ENCODE measurements around the gene THEMIS2.

DNA sequence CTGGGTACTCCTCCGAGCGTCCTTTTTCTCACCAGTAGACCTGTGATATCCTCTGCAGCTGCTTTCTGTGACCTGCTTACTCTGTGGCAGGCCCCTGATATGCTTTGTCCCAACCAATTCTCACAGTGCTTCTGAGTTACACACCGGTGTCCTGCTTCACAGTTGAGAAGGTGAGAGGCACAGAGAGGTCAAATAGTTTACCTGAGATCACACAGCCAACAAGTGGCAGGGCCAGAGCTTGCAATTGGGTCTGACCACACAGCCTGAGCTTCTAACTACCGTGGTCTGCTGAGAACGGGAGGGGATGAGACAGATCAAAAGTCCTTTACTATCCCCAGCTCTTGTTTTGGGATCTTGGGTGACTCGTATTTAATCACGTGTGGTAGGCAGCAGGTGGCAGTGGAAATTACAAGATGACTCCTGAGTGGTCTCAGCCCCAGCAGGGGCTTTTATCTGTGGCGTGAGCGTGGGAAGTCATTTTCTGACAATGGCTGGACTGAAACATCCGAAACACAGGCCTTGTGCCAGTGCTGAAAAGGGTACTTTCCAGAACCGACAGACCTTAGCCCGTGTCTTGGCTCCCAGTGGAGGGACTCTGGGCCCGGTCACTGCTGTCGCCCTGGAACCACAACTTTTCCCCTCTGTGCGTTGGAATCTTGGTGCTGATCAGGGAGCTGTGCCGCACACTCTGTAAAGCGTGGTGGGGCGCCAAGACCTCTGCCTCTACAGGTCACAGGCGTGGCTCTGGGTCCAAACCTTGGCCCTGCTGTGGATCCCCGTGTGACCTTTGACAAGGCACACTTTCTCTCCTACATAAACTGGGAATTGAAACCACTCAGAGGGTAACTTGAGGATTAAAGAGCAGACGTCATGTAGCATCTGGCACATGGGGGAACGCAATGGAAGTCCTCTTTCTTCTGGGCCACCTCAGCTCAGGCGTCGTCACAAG is 11.9 kb downstream of the THEMIS2 start:
- TF ChIP-seq BRCA1 (IDR thresholded peaks at IDR 0.05) (no peak), BRCA1 (CRISPR knock-in tag; IDR thresholded peaks at IDR 0.05) (no peak), GATAD2B (IDR thresholded peaks at IDR 0.05; ENCODE audit: borderline replicate concordance) (no peak), GABPB1 (CRISPR knock-in tag; IDR thresholded peaks at IDR 0.05) (no peak), ELF1 (tag; IDR thresholded peaks at IDR 0.05) (no peak), POLR2B (IDR thresholded peaks at IDR 0.05; ENCODE audit: low read depth, partially characterized antibody) (no peak), ZNF174 (CRISPR knock-in tag; IDR thresholded peaks at IDR 0.05) (no peak), EP300 (IDR thresholded peaks at IDR 0.05; ENCODE audit: low read length) (no peak), POLR2A (conservative IDR thresholded peaks at IDR 0.05) (no peak)
- TF ChIP-seq, protein P1, sequence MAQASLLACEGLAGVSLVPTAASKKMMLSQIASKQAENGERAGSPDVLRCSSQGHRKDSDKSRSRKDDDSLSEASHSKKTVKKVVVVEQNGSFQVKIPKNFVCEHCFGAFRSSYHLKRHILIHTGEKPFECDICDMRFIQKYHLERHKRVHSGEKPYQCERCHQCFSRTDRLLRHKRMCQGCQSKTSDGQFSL (CRISPR knock-in tag; IDR thresholded peaks at IDR 0.05), result no peak
- TF ChIP-seq, protein P1 (tag; IDR thresholded peaks at IDR 0.05), result no peak
- TF ChIP-seq, protein P2, sequence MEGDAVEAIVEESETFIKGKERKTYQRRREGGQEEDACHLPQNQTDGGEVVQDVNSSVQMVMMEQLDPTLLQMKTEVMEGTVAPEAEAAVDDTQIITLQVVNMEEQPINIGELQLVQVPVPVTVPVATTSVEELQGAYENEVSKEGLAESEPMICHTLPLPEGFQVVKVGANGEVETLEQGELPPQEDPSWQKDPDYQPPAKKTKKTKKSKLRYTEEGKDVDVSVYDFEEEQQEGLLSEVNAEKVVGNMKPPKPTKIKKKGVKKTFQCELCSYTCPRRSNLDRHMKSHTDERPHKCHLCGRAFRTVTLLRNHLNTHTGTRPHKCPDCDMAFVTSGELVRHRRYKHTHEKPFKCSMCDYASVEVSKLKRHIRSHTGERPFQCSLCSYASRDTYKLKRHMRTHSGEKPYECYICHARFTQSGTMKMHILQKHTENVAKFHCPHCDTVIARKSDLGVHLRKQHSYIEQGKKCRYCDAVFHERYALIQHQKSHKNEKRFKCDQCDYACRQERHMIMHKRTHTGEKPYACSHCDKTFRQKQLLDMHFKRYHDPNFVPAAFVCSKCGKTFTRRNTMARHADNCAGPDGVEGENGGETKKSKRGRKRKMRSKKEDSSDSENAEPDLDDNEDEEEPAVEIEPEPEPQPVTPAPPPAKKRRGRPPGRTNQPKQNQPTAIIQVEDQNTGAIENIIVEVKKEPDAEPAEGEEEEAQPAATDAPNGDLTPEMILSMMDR (IDR thresholded peaks at IDR 0.05 in 2 of 3, conservative IDR thresholded peaks at IDR 0.05 in 1 of 3; ENCODE audit: insufficient read depth in 2 of 3, low read depth in 1 of 3, low read length in 3 of 3), result no peak
- TF ChIP-seq, protein P3, sequence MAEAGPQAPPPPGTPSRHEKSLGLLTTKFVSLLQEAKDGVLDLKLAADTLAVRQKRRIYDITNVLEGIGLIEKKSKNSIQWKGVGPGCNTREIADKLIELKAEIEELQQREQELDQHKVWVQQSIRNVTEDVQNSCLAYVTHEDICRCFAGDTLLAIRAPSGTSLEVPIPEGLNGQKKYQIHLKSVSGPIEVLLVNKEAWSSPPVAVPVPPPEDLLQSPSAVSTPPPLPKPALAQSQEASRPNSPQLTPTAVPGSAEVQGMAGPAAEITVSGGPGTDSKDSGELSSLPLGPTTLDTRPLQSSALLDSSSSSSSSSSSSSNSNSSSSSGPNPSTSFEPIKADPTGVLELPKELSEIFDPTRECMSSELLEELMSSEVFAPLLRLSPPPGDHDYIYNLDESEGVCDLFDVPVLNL (CRISPR knock-in tag; IDR thresholded peaks at IDR 0.05; ENCODE audit: low read depth), result no peak
- TF ChIP-seq, protein P4, sequence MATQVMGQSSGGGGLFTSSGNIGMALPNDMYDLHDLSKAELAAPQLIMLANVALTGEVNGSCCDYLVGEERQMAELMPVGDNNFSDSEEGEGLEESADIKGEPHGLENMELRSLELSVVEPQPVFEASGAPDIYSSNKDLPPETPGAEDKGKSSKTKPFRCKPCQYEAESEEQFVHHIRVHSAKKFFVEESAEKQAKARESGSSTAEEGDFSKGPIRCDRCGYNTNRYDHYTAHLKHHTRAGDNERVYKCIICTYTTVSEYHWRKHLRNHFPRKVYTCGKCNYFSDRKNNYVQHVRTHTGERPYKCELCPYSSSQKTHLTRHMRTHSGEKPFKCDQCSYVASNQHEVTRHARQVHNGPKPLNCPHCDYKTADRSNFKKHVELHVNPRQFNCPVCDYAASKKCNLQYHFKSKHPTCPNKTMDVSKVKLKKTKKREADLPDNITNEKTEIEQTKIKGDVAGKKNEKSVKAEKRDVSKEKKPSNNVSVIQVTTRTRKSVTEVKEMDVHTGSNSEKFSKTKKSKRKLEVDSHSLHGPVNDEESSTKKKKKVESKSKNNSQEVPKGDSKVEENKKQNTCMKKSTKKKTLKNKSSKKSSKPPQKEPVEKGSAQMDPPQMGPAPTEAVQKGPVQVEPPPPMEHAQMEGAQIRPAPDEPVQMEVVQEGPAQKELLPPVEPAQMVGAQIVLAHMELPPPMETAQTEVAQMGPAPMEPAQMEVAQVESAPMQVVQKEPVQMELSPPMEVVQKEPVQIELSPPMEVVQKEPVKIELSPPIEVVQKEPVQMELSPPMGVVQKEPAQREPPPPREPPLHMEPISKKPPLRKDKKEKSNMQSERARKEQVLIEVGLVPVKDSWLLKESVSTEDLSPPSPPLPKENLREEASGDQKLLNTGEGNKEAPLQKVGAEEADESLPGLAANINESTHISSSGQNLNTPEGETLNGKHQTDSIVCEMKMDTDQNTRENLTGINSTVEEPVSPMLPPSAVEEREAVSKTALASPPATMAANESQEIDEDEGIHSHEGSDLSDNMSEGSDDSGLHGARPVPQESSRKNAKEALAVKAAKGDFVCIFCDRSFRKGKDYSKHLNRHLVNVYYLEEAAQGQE (IDR thresholded peaks at IDR 0.05; ENCODE audit: borderline replicate concordance), result no peak
- TF ChIP-seq, protein P4 (CRISPR knock-in tag; IDR thresholded peaks at IDR 0.05; ENCODE audit: low read depth), result no peak
